ENCODE results near the gene CGRRF1.
A peak's percentile ranks its signal among the peaks of the same experiment; 100 is the strongest.

Gene CGRRF1

GRCh38 chr14:54509546-54510501 lies at the start of gene CGRRF1 (continued):
- no peak for TF ChIP-seq ZSCAN4 (tag by site-specific recombination; IDR thresholded peaks at IDR 0.05)
- peak; percentile 29; the same call in 1 of the 2 replicates for TF ChIP-seq ZSCAN30 (tag by site-specific recombination; IDR thresholded peaks at IDR 0.05)
- TF ChIP-seq, protein P1, sequence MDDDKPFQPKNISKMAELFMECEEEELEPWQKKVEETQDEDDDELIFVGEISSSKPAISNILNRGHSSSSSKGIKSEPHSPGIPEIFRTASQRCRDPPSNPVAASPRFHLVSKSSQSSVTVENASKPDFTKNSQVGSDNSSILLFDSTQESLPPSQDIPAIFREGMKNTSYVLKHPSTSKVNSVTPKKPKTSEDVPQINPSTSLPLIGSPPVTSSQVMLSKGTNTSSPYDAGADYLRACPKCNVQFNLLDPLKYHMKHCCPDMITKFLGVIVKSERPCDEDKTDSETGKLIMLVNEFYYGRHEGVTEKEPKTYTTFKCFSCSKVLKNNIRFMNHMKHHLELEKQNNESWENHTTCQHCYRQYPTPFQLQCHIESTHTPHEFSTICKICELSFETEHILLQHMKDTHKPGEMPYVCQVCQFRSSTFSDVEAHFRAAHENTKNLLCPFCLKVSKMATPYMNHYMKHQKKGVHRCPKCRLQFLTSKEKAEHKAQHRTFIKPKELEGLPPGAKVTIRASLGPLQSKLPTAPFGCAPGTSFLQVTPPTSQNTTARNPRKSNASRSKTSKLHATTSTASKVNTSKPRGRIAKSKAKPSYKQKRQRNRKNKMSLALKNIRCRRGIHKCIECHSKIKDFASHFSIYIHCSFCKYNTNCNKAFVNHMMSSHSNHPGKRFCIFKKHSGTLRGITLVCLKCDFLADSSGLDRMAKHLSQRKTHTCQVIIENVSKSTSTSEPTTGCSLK (tag by site-specific recombination; IDR thresholded peaks at IDR 0.05): no peak
- 0 out of 2 replicates have a peak, but pooled peaks have one; percentile 32 for TF ChIP-seq ZNF394 (tag by site-specific recombination; IDR thresholded peaks at IDR 0.05; ENCODE audit: borderline replicate concordance)
- no peak for TF ChIP-seq ZNF473 (tag by site-specific recombination; IDR thresholded peaks at IDR 0.05)
- no peak for TF ChIP-seq ZNF548 (tag by site-specific recombination; IDR thresholded peaks at IDR 0.05)
- TF ChIP-seq, protein P2, sequence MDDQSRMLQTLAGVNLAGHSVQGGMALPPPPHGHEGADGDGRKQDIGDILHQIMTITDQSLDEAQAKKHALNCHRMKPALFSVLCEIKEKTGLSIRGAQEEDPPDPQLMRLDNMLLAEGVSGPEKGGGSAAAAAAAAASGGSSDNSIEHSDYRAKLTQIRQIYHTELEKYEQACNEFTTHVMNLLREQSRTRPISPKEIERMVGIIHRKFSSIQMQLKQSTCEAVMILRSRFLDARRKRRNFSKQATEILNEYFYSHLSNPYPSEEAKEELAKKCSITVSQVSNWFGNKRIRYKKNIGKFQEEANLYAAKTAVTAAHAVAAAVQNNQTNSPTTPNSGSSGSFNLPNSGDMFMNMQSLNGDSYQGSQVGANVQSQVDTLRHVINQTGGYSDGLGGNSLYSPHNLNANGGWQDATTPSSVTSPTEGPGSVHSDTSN (CRISPR knock-in tag; IDR thresholded peaks at IDR 0.05): peak; percentile 82; the same call in 1 of the 2 replicates
- 0 out of 2 replicates have a peak, but pooled peaks have one; percentile 5 for TF ChIP-seq PRDM10 (tag by site-specific recombination; IDR thresholded peaks at IDR 0.05)
- TF ChIP-seq ZNF792 (tag by site-specific recombination; IDR thresholded peaks at IDR 0.05): peak; percentile 33; the same call in 1 of the 2 replicates
- peak; percentile 51; the same call in 1 of the 2 replicates for TF ChIP-seq ZBTB20 (tag by site-specific recombination; IDR thresholded peaks at IDR 0.05)
- peak; percentile 27; the same call in 1 of the 2 replicates for TF ChIP-seq PRDM1 (tag by site-specific recombination; IDR thresholded peaks at IDR 0.05)

DNA sequence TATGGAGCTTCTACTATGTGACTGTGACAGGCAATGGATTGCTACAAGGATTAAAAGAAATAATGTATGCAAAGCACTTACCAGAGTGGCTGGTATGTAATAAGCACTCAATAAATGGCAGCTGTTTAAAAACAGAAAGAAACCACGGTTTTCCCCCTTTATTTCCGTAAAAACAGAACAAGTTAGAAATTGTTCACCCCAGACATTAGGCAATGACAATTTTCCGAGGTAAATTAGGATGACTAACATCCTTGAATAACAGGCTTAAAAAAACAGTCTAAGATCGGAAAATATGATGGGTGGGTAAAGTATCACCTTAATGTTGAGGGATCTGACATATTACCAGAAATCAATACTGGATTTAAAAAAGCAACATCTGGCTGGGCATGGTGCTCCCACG lies 47.7 kb upstream of the CGRRF1 start:
- H3K4me3 ChIP-seq (ENCODE audit: low read depth, low read length): no peak overlapping the region
- CTCF ChIA-PET: interaction anchor here (0.7 to 1.0 kb wide), 2 partner anchors 20 to 203 kb away, joined by 3 read pairs; no protein-coding TSS in a partner anchor
- no peak overlapping the region for H3K27ac ChIP-seq (ENCODE audit: extremely low read depth, low read depth, low read length)
- no peaks in the 10 kb centered on the region for H3K36me3 ChIP-seq (ENCODE audit: control insufficient read depth in 2 of 2, insufficient read depth in 1 of 2, low read length in 2 of 2)
- H3K4me1 ChIP-seq (ENCODE audit: control insufficient read depth, insufficient read depth, low read length): no peaks in the 10 kb centered on the region
- H3K9me3 ChIP-seq (ENCODE audit: control insufficient read depth, insufficient read depth, low read depth, low read length): no peaks in the 10 kb centered on the region
- POLR2A ChIA-PET: no interaction called here
- TF ChIP-seq ZFP69B (tag by site-specific recombination; IDR thresholded peaks at IDR 0.05) (no peak), ZNF510 (tag by site-specific recombination; IDR thresholded peaks at IDR 0.05; ENCODE audit: insufficient replicate concordance) (no peak), ZFHX2 (tag by site-specific recombination; conservative IDR thresholded peaks at IDR 0.05) (no peak), ZNF639 (tag by site-specific recombination; IDR thresholded peaks at IDR 0.05) (no peak), ZNF155 (tag by site-specific recombination; IDR thresholded peaks at IDR 0.05) (no peak), ZNF24 (tag by site-specific recombination; IDR thresholded peaks at IDR 0.05) (no peak), ZNF112 (tag by site-specific recombination; IDR thresholded peaks at IDR 0.05) (no peak), PRDM6 (tag by site-specific recombination; IDR thresholded peaks at IDR 0.05) (no peak), PATZ1 (tag by site-specific recombination; IDR thresholded peaks at IDR 0.05) (no peak), ZSCAN23 (tag by site-specific recombination; IDR thresholded peaks at IDR 0.05) (no peak)
